ENCODE data around the gene BOD1L1. TPM values are rescaled to one million over a fixed set of nuclear protein-coding genes. Genes with fewer than 3 reads are reported as not detected.

Gene BOD1L1
- total RNA-seq, 1 donor from 2014 or later = 50.7 TPM

DNA sequence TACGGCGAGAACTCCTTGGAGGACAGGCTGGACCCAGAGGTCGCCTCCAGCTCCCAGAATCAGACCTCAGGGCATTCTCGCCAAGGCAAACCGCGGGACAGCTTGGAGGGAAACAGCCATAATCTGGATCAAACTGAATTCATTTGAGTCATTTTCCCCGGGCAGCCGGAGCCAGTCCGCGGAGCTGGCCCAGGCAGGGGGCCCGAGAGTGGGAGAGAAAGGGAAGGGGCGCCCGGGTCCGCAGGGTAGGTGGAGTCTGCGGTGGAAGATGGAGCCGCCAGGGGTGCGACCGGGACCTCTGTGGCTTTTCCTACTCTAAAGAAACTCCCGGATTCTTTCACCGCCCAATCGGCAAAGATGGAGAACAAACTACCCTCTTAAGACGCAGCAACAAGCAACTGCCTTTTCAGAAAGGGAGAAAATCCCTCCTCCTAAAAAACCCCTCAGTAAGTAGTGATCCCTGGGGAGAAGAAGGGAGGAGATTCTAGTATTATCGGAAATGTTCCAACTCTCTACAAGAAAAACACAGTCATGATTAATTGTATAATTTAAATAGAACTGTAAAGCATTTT, 88.4 kb downstream of the BOD1L1 start:
- DNase-seq = no peak

DNA sequence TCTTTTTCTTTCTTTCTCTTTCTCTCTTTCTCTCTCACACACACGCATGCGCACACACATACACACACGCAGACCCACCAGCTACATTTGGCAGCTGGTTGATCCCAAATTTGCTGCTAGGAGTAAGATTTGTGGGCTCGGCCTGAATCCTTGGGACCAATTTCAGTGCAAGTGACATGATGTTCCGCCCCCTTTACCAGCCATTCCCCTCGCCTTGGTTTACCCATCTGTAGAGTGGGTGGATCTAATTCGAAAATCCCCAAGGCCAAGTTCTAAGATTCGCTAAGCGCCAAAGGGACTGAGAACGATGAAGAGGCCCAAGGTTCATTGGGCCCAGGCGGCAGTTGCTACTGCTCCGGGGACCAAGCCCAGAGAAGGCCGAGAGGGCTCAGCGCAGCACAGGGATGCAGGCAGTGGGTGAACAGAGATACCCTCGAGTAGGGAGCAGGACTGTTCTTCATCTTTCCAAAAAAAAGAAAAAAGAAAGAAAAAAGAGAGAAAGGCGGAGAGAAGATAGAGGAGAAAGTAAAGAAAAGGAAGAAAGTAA, 89.0 kb downstream of the BOD1L1 start:
- no peak for DNase-seq

DNA sequence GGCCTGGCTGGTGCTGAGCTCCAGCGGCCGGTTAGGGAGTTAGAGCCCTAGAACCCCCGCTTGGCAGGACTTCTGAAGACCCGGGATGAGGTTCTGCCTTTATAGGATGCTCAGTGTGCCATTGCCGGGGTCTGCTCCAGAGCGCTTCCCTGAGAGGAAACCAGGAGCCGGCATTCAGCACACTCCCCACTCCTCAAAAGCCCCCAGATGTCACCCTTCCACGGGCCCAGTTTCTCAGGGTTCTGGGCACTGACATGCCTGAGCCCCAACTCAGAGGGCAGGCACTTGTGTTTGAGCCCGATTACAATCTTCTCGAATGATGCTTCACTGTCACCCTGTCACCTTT, 89.7 kb downstream of the BOD1L1 start:
- DNase-seq = no peak

GRCh38 chr4:13537011-13537831, 90.3 kb downstream of the BOD1L1 start:
- no peak for DNase-seq

GRCh38 chr4:13536607-13537006, 90.9 kb downstream of the BOD1L1 start:
- DNase-seq = no peak

DNA sequence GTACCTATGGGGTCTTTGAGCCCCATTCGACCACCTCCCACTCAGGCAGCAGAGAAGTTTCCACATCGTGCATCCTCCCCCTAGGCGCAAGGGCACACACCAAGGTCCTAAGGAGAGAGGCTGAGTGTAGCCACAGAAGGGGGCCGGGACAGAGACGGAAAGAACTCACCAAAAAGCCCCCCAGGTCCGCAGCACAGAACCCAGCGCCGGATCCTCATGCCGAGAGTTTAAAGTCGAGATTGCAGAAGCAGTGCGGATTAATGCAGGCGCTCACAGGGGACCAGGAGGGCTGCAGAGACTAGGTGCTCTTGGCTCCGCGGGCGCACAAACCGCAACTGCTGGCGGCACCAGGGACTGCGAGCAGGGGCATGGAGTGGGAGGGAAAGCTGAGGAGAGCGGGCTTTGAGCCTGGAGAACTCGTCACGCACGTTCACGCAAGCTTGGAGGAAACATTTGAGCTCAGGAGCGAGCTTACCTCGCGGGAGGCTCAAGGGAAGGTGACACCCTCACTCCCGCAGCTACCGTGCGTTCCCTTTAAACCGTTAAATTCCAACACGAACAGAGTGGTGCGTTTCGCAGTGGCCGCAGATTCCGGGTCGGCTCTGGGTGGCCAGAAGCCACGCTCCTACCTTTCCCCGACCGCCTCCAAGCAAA, 91.7 kb downstream of the BOD1L1 start:
- no peak for DNase-seq

DNA sequence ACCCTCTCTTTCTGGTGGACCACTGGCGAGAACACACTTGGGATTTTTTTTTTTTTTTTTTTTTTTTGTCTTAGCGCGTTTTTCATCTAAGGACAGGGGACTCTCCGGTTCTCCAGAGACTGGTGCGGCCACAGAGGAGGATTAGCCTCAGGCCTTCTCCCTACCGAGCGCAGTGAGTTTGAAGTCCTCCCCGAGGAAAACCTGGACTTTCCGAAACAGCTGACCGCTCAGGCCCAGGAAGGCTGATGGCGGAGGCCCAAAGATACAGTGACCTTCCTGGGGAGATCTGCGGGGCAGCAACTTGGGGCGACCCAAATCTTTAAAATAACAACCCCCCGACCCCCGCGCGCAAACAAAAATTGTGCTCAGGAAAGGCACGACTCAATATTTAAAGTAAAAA, 92.4 kb downstream of the BOD1L1 start:
- no peak for DNase-seq

DNA sequence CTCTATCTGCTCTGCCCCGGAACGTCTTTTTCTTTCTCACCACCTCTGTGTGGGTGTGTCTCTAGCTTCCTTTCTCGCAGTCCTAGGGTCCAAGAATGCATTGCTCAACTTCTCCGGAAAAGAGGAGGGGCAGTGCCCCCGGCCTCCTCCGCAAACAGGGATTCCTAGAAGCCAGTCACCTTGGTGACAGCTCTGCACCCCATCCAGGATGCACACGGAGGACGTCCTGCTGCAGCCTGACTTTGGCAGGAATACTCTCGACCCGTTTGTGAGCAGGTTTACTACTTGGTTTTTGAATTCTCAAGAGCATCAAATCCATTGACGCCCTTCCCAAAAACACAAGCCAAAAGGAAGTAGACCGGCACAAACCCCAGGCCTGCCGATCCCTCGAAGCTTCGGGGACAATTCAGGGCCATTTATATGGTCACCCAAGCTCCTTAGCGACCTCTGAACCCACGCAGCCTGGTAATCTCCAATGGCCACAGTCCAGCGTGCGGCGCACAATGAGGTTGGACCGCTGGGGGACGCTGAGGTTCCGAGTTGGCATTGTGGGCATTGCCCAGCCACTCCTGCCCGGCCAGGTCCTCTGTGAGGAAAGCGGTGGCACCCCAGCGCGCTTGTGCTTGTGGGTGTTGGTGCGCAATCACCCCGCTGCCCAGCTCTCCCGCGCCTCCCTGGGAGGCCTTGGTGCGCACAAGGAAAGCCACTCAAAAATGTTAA, 93.0 kb downstream of the BOD1L1 start:
- no peak for DNase-seq

DNA sequence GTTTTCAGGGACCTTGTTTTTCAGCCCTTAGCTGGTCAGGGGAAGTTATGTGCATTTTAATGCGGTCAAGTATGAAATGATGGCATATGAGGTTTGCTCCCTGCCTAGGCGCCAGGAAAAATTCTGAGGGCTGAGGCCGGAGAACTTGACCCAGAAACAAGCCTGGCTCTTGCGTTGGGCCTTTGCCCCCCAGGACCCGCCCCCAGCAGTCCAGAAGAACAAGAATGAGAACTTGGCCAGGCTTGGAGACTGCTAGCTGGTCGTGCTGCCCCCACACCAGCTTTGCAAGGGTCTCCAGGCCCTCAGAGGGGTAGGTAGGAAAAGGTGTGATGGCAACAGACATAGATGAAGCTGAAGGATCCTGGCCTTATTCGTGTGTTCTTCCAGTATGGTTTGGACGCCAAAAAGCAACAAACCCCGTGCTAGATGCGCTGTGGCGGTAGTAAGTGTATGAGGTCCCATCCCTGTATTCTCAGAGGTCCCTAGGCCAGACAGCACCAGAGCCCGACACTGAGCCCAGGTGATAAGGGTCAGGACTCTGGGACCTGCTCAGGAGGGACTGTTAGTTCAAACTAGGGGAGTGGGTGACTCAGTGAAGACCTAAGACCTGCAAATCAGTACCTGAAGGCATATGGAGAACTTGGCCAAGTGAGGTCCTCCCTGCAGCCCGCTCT, 93.7 kb downstream of the BOD1L1 start:
- DNase-seq = no peak

DNA sequence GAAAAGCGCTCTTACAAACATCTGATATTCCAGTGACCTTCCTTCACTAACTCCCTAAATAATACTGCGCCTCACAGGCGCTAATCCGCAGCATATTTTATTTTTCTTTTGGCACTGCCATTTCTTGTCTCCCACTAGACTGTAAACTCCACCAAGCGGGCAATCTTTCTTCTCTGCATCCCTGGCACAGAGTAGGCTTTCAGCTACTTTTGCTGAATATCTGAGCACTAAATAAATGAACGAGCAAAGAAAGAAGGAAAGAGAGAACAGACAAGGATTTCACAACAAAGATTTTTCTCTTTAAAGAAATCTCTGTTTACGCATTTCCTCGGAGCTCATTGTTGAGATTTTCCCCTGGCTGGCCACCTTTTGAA, 95.9 kb downstream of the BOD1L1 start:
- DNase-seq = no peak

DNA sequence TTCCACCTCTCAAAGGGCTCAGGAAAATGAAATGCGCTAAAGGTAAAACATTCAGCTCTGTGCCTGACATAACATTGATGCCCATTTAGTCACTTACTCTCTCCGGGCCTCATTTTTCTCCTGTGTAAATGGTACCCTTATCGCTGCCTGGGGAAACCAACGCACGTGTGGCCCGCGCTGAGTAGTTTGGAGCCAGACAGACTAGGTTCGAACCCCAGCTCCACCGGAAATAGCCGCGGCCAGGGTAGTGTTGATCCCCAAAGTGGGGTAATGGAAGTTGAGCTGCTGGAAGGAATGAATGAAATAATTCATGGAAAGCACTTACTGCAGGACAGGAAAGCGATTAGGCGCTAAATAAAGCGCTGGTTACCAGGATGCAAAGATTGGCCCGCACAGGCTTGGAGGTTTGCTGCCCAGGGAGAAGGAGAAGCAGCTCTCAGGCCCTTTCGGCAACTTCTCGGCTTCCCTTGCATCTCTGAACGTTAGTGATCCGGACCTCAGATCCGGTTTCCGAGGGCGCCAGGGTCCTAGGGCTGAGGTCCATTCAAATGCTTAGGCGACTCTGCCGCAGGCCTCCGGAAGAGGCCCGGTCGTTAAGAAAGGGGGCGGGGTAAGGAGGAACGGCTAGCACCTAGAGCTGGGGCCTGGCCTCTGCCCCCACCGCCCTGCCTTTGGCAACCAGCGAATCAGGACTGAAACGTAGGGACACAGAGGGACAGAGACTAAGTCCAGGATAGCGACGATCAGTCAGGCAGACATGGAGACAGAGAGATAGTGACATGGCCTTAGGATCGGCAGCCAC, 96.5 kb downstream of the BOD1L1 start:
- no peak for DNase-seq

DNA sequence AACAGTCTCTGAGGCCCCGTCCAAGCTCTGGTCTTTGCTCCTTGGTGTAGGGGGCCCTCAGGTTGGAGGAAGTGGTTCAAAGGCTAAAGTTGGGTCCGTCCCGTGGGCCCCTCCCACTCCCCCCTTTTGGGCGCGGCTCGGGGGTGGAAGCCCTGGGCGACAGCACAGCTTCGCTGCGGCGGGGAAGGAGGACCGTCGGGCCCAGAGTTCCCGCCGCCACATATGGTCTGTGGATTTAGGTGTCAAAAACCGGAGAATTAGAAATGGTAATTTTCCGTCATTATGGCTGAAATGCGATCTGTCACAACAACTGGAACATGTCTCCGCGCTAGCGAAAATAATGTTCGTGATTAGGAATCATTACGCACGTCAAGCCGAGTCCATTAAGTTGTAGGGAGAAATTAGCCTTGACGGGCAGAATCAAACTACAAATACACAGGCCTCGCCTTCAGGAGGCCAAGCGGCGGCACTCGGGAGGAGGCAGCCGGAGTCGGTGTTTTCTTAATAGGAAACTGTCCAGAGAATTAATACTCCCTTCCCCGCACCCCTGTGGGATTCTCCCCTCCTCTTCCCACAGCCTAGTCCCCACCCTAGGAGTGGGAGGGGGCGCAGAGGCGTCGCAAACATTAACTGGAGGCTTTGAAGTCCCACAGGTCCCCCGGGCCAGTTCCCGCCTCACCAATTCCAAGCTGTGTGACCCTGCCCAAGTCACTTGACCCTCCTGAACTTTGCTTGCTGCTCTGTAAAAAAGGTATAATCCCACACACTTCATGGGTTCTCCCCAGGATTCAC, 98.2 kb downstream of the BOD1L1 start:
- DNase-seq = no peak

GRCh38 chr4:13528821-13529127, 98.8 kb downstream of the BOD1L1 start:
- DNase-seq = no peak

DNA sequence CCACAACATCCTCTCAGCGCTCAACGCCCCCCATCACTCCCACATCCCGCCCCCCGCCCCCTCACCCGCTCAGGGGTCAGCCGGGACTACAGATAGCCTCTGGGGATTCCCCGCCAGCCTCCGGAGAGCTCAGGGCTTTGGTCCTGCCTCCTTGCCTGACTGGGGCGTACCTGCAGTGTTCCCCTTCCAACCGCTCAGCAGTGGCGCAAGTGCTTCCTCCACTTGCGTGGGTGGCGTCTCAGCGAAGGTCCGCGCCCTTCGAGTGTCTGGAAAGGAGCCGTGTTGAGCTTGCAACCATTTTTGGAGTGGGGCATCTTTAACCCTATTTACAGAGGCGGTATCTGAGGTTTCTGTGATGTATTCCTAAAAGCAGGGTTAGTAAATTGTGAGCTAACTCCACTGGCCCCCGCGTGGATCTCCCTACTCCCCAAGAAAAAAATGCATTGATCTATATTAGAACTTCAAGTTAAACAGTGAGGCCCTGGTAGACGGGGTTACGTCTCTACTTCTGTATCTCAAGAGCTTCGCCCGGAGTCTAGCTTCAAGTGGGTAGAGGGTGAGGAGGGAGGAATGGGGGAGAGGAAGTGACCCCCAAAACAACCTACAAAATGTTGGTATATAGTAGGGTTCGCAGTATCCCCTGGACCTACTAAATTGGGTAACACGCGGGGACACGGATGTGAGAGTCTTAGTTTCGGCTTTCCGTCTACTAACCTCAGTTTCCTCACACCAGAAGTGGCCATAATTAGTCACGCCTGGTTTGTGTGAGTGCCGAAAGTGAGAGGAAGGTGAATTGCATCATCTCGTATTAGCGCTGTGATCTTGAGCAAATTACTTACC, 99.3 kb downstream of the BOD1L1 start:
- DNase-seq = no peak

GRCh38 chr4:13527192-13527980, 100.1 kb downstream of the BOD1L1 start:
- no peak for DNase-seq

- DNase-seq = no peak
Observed at GRCh38 chr4:13526658-13527057, 100.9 kb downstream of the BOD1L1 start.

- no peak for DNase-seq
Observed at GRCh38 chr4:13525606-13526281, 101.8 kb downstream of the BOD1L1 start.

Data from tongue (tissue), 2 donors.